ACHN (cell line): ENCODE measurements around the gene NKAIN1.
"Not testable (repeated sequence)": the region's sequence is repeated elsewhere in the genome, so short reads cannot be mapped to it uniquely, and the experiment has no call there.

Experiments used
- DNase-seq: peaks from one replicate; pipeline ENCODE4 v3.0.0-alpha.2; 2015
- in situ Hi-C: cut with HindIII; loops from 2 replicates; pipeline ENCODE4 v1.10.0; 2017; ENCODE audit warnings: low sequenced_read_pairs, low pct_ligation_motif_present, low pct_unique_long_range_greater_than_20kb

The NKAIN1 gene

GRCh38 chr1:31137873-31138272, 101.8 kb downstream of the NKAIN1 start:
- DNase-seq, in situ Hi-C loops: not testable (repeated sequence)

- no peak for DNase-seq
- in situ Hi-C loops, result no loop called here
Measured at GRCh38 chr1:31135973-31136600, 103.6 kb downstream of the NKAIN1 start.

DNA sequence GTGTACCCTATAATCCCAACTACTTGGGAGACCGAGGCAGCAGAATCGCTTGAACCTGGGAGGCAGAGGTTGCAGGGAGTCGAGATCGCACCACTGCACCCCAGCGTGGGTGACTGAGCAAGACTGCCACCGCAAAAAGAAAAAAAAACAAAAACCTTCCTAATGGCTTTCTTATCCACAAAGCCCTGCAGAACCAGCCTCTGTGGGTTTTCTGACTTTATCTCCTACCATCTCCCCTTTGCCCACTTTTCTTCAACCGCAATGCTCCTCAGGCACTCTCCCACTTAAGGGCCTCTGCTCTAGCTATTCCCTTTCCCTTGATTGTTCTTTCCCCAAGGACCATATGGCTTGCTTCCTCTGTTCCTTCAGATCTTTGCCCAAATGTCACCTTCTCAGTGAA, 106.3 kb downstream of the NKAIN1 start:
- in situ Hi-C loops, result no loop called here
- DNase-seq, result no peak
